Measurements from ENCODE around the gene IRAK1BP1. TPM values are rescaled to one million over a fixed set of nuclear protein-coding genes. Genes with fewer than 3 reads are reported as not detected.
"Not testable (repeated sequence)": the region's sequence is repeated elsewhere in the genome, so short reads cannot be mapped to it uniquely, and the experiment has no call there.

The IRAK1BP1 gene
- total RNA-seq, 1 donor from 2014 or later, result 4.2 TPM

GRCh38 chr6:78910010-78910409, 42.7 kb downstream of the IRAK1BP1 start:
- Histone ChIP-seq H3K36me3 (no peaks in the 10 kb centered on the region), H3K27me3 (no peaks in the 10 kb centered on the region), H3K4me3 (peak overlapping the region; percentile 49 to 62), H3K9me3 (no peaks in the 10 kb centered on the region), H3K4me1 (peaks cover 38% of the 10 kb centered on the region), H3K27ac (peak overlapping the region; percentile 83)
- TF ChIP-seq POLR2A (IDR thresholded peaks at IDR 0.05) (no peak), CTCF (IDR thresholded peaks at IDR 0.05) (no peak), POLR2AphosphoS5 (IDR thresholded peaks at IDR 0.05; ENCODE audit: insufficient read depth in 1 of 2, low read depth in 1 of 2) (no peak)
- intact Hi-C loops (cut with DNase I), result no loop called here
- no peak for DNase-seq (ENCODE audit: extremely low spot score in 2 of 2)

GRCh38 chr6:78910591-78911171, 43.3 kb downstream of the IRAK1BP1 start:
- intact Hi-C loops (cut with DNase I), result no loop called here
- H3K4me3 ChIP-seq, result peak overlapping the region; percentile 49 to 62
- peak overlapping the region; percentile 83 for H3K27ac ChIP-seq
- no peaks in the 10 kb centered on the region for H3K27me3 ChIP-seq
- no peak for TF ChIP-seq POLR2A (IDR thresholded peaks at IDR 0.05)
- TF ChIP-seq CTCF (IDR thresholded peaks at IDR 0.05), result no peak
- TF ChIP-seq POLR2AphosphoS5 (IDR thresholded peaks at IDR 0.05; ENCODE audit: insufficient read depth in 1 of 2, low read depth in 1 of 2), result peak in 1 of 2 donors; percentile 26
- no peak for DNase-seq (ENCODE audit: extremely low spot score in 2 of 2)
- peaks cover 38% of the 10 kb centered on the region for H3K4me1 ChIP-seq
- no peaks in the 10 kb centered on the region for H3K36me3 ChIP-seq
- H3K9me3 ChIP-seq, result no peaks in the 10 kb centered on the region

- TF ChIP-seq CTCF (IDR thresholded peaks at IDR 0.05), result no peak
- no peak for TF ChIP-seq POLR2A (IDR thresholded peaks at IDR 0.05)
- TF ChIP-seq POLR2AphosphoS5 (IDR thresholded peaks at IDR 0.05; ENCODE audit: insufficient read depth in 1 of 2, low read depth in 1 of 2), result no peak
- no peak for DNase-seq (ENCODE audit: extremely low spot score in 2 of 2)
- H3K27ac ChIP-seq, result peak overlapping the region; percentile 83
- peak overlapping the region; percentile 49 to 62 for H3K4me3 ChIP-seq
- no peaks in the 10 kb centered on the region for H3K36me3 ChIP-seq
- intact Hi-C loops (cut with DNase I), result no loop called here
- H3K4me1 ChIP-seq, result peaks cover 38% of the 10 kb centered on the region
- H3K9me3 ChIP-seq, result no peaks in the 10 kb centered on the region
- H3K27me3 ChIP-seq, result no peaks in the 10 kb centered on the region
These were observed 44.0 kb downstream of the IRAK1BP1 start for GRCh38 chr6:78911218-78911940.

- TF ChIP-seq POLR2A (IDR thresholded peaks at IDR 0.05) (no peak), CTCF (IDR thresholded peaks at IDR 0.05) (no peak), POLR2AphosphoS5 (IDR thresholded peaks at IDR 0.05; ENCODE audit: insufficient read depth in 1 of 2, low read depth in 1 of 2) (no peak)
- no peaks in the 10 kb centered on the region for H3K36me3 ChIP-seq
- no peak for DNase-seq (ENCODE audit: extremely low spot score in 2 of 2)
- no peak overlapping the region for H3K27ac ChIP-seq
- H3K4me3 ChIP-seq, result no peak overlapping the region
- H3K27me3 ChIP-seq, result no peaks in the 10 kb centered on the region
- H3K9me3 ChIP-seq, result no peaks in the 10 kb centered on the region
- peaks cover 7% of the 10 kb centered on the region for H3K4me1 ChIP-seq
- intact Hi-C loops (cut with DNase I), result no loop called here
These were observed 49.1 kb downstream of the IRAK1BP1 start for GRCh38 chr6:78916411-78916810.

- TF ChIP-seq POLR2A (IDR thresholded peaks at IDR 0.05) (no peak), CTCF (IDR thresholded peaks at IDR 0.05) (no peak), POLR2AphosphoS5 (IDR thresholded peaks at IDR 0.05; ENCODE audit: insufficient read depth in 1 of 2, low read depth in 1 of 2) (no peak)
- no peaks in the 10 kb centered on the region for H3K4me1 ChIP-seq
- DNase-seq (ENCODE audit: extremely low spot score in 2 of 2), result no peak
- intact Hi-C loops (cut with DNase I), result no loop called here
- H3K27ac ChIP-seq, result no peak overlapping the region
- H3K9me3 ChIP-seq, result no peaks in the 10 kb centered on the region
- H3K4me3 ChIP-seq, result no peak overlapping the region
- no peaks in the 10 kb centered on the region for H3K36me3 ChIP-seq
- no peaks in the 10 kb centered on the region for H3K27me3 ChIP-seq
These were observed 50.4 kb downstream of the IRAK1BP1 start for GRCh38 chr6:78917788-78918187.

- H3K27me3 ChIP-seq; H3K27ac ChIP-seq; H3K36me3 ChIP-seq; DNase-seq (ENCODE audit: extremely low spot score in 2 of 2); H3K4me3 ChIP-seq; H3K9me3 ChIP-seq; H3K4me1 ChIP-seq; intact Hi-C loops (cut with DNase I): not testable (repeated sequence)
These were observed 53.8 kb downstream of the IRAK1BP1 start for GRCh38 chr6:78921168-78921567.
